Stimulated activated CD4-positive, alpha-beta T cell treated with anti-CD3 and anti-CD28 coated beads, Interleukin-1b, Interleukin-23, amount 100 ng/mL, for 1 hour (primary cell): Measurements from ENCODE around the gene RAP1GAP2.

Experiments used
- DNase-seq, 2 donors: peaks; one replicate each; pipeline ENCODE4 v3.0.0-alpha.2; 2020; ENCODE audit warnings: low read depth in 2 of 2

The RAP1GAP2 gene

GRCh38 chr17:2946144-2946543 lies 149.9 kb downstream of the RAP1GAP2 start:
- DNase-seq, result no peak

- DNase-seq, result no peak
Measured at GRCh38 chr17:2947588-2947950, 151.3 kb downstream of the RAP1GAP2 start.

- no peak for DNase-seq
Measured at GRCh38 chr17:2947996-2948550, 151.8 kb downstream of the RAP1GAP2 start.

- DNase-seq, result no peak
Measured at GRCh38 chr17:2948721-2949468, 152.7 kb downstream of the RAP1GAP2 start.

- no peak for DNase-seq
Measured at GRCh38 chr17:2949469-2950044, 153.3 kb downstream of the RAP1GAP2 start.

GRCh38 chr17:2950846-2951245 lies 154.6 kb downstream of the RAP1GAP2 start:
- DNase-seq, result no peak

- DNase-seq, result no peak
Measured at GRCh38 chr17:2952174-2952845, 156.1 kb downstream of the RAP1GAP2 start.

GRCh38 chr17:2954898-2955445 lies 158.7 kb downstream of the RAP1GAP2 start:
- DNase-seq, result no peak

- DNase-seq, result no peak
Measured at GRCh38 chr17:2955931-2956582, 159.8 kb downstream of the RAP1GAP2 start.

- no peak for DNase-seq
Measured at GRCh38 chr17:2957631-2958286, 161.5 kb downstream of the RAP1GAP2 start.

- no peak for DNase-seq
Measured at GRCh38 chr17:2958706-2959222, 162.5 kb downstream of the RAP1GAP2 start.

GRCh38 chr17:2959371-2960130 lies 163.3 kb downstream of the RAP1GAP2 start:
- DNase-seq, result no peak

- DNase-seq, result no peak
Measured at GRCh38 chr17:2961446-2961845, 165.2 kb downstream of the RAP1GAP2 start.

GRCh38 chr17:2962236-2962635 lies 166.0 kb downstream of the RAP1GAP2 start:
- no peak for DNase-seq

- DNase-seq, result no peak
Measured at GRCh38 chr17:2962729-2963128, 166.5 kb downstream of the RAP1GAP2 start.

GRCh38 chr17:2963332-2964027 lies 167.2 kb downstream of the RAP1GAP2 start:
- DNase-seq, result no peak

GRCh38 chr17:2964028-2964356 lies 167.8 kb downstream of the RAP1GAP2 start:
- DNase-seq, result no peak

GRCh38 chr17:2964370-2964769 lies 168.1 kb downstream of the RAP1GAP2 start:
- DNase-seq, result no peak

GRCh38 chr17:2964831-2965230 lies 168.6 kb downstream of the RAP1GAP2 start:
- no peak for DNase-seq
